ACC112 (cell line): Measurements from ENCODE around the gene CEMP1.
"Not testable (repeated sequence)": the region's sequence is repeated elsewhere in the genome, so short reads cannot be mapped to it uniquely, and the experiment has no call there.

Experiments
- H2AFZ ChIP-seq: fragments of 200-600 bp; sonication (generic); one replicate; pipeline ENCODE4 v1.6.0; 2017; ENCODE audit warnings: antibody characterized with exemption, low read length; ENCODE audit not compliant: unreplicated experiment
- H3K27ac ChIP-seq: fragments of 200-600 bp; sonication (generic); 2 replicates; pipeline ENCODE4 v1.5.1; 2014; ENCODE audit warnings: low read depth, mild to moderate bottlenecking, antibody characterized with exemption, low read length, moderate library complexity
- H3K27me3 ChIP-seq: fragments of 200-600 bp; sonication (generic); 2 replicates; pipeline ENCODE4 v1.6.1; 2014; ENCODE audit warnings: mild to moderate bottlenecking, antibody characterized with exemption, low read length, moderate library complexity, mixed read lengths; ENCODE audit not compliant: insufficient read depth
- H3K36me3 ChIP-seq: fragments of 200-600 bp; sonication (generic); 2 replicates; pipeline ENCODE4 v1.6.1; 2016; ENCODE audit warnings: mild to moderate bottlenecking, antibody characterized with exemption, low read length, moderate library complexity, mixed read lengths; ENCODE audit not compliant: insufficient read depth
- H3K4me1 ChIP-seq: fragments of 200-600 bp; sonication (generic); one replicate; pipeline ENCODE4 v1.6.1; 2016; ENCODE audit warnings: low read length, mixed read lengths; ENCODE audit not compliant: insufficient read depth, unreplicated experiment, control insufficient read depth
- H3K4me3 ChIP-seq: fragments of 200-600 bp; sonication (generic); 2 replicates; pipeline ENCODE4 v1.5.1; 2014; ENCODE audit warnings: mild to moderate bottlenecking, low read depth, low read length
- H3K79me2 ChIP-seq: fragments of 200-600 bp; sonication (generic); one replicate; pipeline ENCODE4 v1.6.0; 2016; ENCODE audit warnings: low read length; ENCODE audit not compliant: control insufficient read depth, unreplicated experiment, insufficient read depth

Gene CEMP1, protein sequence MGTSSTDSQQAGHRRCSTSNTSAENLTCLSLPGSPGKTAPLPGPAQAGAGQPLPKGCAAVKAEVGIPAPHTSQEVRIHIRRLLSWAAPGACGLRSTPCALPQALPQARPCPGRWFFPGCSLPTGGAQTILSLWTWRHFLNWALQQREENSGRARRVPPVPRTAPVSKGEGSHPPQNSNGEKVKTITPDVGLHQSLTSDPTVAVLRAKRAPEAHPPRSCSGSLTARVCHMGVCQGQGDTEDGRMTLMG

DNA sequence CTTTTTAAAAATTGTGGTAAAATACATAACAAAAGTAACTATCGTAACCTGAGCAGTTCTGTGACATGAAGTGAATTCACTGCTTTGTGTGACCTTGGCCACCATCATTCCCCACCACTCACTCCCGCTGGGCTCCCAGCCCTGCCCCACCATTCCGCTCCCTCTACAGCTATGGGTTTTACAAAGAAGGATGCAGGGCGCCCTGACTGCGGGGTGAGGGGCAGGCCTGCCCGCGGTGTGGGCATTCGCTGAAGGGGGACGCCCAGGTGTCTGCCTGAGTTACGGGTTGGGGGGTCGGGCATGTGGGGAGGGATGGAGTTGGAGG, at the start of gene CEMP1:
CEMP1 (minus strand) TSS at position 38 of the 325 bp plus-strand sequence. CDS start 335 bp downstream, outside the sequence.
- Histone ChIP-seq H3K4me1 (peaks cover 17% of the 10 kb centered on the region), H3K27me3 (no peaks in the 10 kb centered on the region), H3K36me3 (no peaks in the 10 kb centered on the region), H3K27ac (peak within 1 kb of the TSS; percentile 47; the same call in 1 of the 2 replicates), H2AFZ (no peak within 1 kb of the TSS), H3K4me3 (peak within 1 kb of the TSS; percentile 73), H3K79me2 (no peaks in the 10 kb centered on the region)

DNA sequence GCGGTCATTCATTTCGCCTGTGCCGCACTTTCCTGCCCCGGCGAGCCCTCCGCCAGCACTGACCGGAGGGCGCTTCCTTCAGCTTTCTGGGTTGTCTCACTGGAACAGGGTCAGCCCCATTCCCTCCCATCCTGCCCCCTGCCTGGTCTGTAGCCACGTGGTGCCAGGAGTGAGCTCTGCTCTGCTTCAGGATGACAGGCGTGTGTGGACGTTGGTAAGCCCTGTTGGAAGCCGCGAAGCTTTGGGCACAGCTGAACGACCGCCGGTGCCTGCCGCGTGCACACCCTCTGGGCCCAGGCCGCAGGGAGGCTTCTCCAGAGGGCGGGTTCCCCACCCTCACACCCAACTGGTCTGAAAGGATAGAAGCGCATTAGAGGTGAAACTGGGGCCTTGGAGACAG, 49.6 kb upstream of the CEMP1 start:
- not testable (repeated sequence) for H3K27me3 ChIP-seq, H3K4me3 ChIP-seq, H3K4me1 ChIP-seq, H3K79me2 ChIP-seq, H3K36me3 ChIP-seq, H3K27ac ChIP-seq, H2AFZ ChIP-seq

DNA sequence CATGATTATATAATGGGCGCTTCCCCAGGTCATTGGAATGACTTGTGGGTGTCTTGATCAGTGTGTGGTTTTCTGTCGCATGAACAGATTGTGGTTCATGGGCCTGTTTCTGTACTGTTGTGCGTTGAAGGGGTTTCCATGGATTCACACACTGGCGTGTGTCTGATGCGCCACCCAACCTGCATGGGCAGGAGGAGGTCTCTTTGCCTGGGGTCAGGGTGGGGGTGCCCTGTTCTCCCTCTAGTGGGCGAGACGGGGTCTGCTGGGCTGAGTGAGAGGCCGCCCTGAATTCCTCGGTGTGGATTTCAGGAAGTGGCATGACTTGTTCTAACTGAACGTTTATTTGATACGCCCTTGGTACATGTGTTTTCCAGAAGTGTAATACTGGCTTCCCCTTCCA, 48.9 kb upstream of the CEMP1 start:
- H3K27ac ChIP-seq, H3K4me3 ChIP-seq, H3K79me2 ChIP-seq, H2AFZ ChIP-seq, H3K4me1 ChIP-seq, H3K36me3 ChIP-seq, H3K27me3 ChIP-seq: not testable (repeated sequence)

DNA sequence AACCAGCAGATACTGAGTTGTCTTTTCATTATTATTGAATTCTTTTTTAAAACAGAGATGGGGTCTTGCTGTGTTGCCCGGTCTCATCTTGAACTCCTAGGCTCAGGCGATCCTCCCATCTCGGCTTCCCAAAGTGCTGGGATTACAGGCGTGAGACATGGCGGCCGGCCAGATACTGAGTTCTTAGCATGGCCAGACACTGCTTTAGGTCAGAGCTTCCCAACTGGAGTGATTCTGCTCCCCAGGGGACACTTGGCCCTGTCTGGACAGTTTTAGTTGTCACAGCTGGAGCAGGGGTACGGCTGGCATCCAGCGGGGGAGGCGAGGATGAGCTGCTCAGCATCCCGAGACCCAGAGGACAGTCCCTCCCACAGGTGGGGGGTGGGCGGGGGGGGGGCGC, 47.7 kb upstream of the CEMP1 start:
- not testable (repeated sequence) for H3K27ac ChIP-seq, H2AFZ ChIP-seq, H3K4me1 ChIP-seq, H3K79me2 ChIP-seq, H3K36me3 ChIP-seq, H3K4me3 ChIP-seq, H3K27me3 ChIP-seq

DNA sequence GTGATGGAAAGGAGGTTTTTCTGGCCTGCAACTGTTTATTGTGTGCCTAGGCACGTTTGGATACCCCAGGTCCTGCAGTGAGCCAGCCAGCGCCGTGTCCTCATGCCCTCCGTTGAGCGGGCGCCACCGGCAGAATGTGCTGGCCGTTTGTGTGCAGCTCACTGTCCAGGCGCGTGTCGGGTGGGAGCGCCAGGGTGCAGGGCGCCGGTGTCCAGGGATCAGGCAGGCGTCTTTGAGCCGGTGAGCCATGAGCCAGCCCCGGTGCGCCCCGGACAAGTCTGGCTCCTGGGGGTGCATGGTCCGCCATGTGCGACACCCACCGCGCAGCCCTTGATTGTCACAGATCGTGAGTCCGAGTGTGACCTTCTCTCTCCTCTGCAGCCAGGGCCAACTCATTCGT, 45.8 kb upstream of the CEMP1 start:
- H3K4me3 ChIP-seq, H3K27me3 ChIP-seq, H3K27ac ChIP-seq, H3K36me3 ChIP-seq, H3K79me2 ChIP-seq, H3K4me1 ChIP-seq, H2AFZ ChIP-seq: not testable (repeated sequence)

DNA sequence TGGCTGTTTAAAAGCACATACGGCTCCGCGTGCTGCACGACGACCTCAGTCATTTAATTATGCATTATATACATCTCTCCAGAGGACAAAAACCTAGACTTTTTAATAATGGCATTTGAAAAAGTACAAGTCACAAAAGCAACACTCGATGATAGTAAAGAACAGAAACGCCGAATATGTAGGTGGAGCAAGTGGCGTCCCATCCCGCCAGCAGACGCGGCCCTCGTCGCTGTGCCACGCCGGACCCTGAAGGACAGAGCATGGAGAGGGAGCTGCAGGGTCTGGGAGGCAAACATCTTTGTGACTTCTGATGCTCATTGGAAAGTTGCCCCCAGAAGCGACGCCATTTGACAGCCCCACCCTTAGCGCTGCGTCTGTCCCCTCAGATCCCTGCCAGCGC, 44.6 kb upstream of the CEMP1 start:
- not testable (repeated sequence) for H2AFZ ChIP-seq, H3K27ac ChIP-seq, H3K36me3 ChIP-seq, H3K4me3 ChIP-seq, H3K27me3 ChIP-seq, H3K79me2 ChIP-seq, H3K4me1 ChIP-seq

DNA sequence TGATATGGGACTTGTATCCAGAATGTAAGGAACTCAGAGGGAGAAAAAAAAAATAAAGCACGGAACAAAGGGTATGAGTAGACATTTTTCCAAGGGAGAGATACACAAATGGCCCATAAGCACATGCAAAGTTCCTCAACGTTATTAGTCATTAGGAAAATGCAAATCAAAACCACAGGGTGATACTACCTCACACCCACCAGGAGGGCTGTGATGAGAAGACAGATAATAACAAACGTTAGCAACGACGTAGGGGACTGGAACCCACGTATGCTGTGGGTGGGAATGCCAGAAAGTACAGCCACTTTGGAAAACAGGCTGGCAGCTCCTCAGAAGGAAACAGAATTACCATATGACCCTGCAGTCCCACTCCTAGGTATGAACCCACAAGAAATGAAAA, 41.5 kb upstream of the CEMP1 start:
- H3K27ac ChIP-seq, H2AFZ ChIP-seq, H3K36me3 ChIP-seq, H3K4me1 ChIP-seq, H3K79me2 ChIP-seq, H3K4me3 ChIP-seq, H3K27me3 ChIP-seq: not testable (repeated sequence)

DNA sequence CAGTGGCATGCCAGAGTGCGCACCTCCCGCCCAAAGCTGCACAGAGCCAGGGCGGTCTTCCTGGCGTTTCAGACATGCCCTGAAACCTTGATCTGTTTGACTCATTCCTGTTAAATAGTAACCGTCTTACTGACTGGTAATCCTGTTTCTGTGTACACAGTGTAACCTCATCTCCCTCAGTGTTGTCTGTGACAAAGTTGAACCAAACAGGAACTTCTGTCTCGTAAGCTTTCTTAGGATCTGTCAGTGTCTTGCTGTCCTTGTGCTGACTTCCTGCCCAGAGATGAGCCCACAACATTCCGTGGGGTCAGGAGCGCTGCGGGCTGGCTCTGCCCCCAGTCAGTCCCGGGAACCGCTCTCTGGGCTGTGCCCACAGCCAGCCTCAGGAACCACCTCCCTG, 37.4 kb upstream of the CEMP1 start:
- not testable (repeated sequence) for H3K4me1 ChIP-seq, H2AFZ ChIP-seq, H3K27me3 ChIP-seq, H3K4me3 ChIP-seq, H3K36me3 ChIP-seq, H3K27ac ChIP-seq, H3K79me2 ChIP-seq

DNA sequence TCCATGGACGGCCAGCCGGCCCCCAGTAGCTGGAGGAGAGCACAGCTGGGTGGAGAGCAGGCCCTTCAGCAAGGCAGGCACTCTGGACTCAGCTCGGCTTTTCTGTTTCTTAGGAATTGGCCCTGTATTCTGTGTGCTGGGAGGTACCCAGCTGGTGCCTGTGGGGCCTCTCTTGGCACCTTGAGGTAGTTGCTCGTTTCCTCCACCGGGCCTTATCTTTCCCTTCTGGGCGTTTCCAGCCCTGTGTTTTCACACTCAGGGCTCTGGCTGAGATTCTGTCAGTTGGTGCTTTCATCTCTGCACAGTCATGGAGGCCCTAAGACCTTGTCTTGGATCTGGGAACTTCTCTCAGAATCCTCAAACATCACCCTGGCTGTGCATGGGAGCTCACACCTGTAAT, 36.3 kb upstream of the CEMP1 start:
- not testable (repeated sequence) for H3K27me3 ChIP-seq, H2AFZ ChIP-seq, H3K27ac ChIP-seq, H3K36me3 ChIP-seq, H3K79me2 ChIP-seq, H3K4me3 ChIP-seq, H3K4me1 ChIP-seq

DNA sequence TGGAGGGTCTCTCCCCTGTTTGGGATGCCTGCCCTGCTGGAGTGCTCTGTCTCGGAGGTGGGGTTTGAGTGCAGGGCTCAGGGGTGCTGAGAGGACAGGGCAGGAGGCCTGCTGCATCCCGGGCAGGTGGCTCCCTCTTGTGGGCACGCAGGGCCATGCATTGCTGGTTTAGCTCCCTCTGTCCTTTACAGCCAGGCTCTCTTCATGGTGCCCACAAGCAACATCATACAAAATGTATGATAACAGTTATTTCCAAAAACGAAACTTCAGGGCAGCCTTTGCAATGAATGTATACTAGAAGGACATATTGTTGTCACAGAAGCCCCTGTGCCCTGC, 29.6 kb upstream of the CEMP1 start:
- H3K79me2 ChIP-seq, H3K27me3 ChIP-seq, H3K36me3 ChIP-seq, H2AFZ ChIP-seq, H3K27ac ChIP-seq, H3K4me1 ChIP-seq, H3K4me3 ChIP-seq: not testable (repeated sequence)

DNA sequence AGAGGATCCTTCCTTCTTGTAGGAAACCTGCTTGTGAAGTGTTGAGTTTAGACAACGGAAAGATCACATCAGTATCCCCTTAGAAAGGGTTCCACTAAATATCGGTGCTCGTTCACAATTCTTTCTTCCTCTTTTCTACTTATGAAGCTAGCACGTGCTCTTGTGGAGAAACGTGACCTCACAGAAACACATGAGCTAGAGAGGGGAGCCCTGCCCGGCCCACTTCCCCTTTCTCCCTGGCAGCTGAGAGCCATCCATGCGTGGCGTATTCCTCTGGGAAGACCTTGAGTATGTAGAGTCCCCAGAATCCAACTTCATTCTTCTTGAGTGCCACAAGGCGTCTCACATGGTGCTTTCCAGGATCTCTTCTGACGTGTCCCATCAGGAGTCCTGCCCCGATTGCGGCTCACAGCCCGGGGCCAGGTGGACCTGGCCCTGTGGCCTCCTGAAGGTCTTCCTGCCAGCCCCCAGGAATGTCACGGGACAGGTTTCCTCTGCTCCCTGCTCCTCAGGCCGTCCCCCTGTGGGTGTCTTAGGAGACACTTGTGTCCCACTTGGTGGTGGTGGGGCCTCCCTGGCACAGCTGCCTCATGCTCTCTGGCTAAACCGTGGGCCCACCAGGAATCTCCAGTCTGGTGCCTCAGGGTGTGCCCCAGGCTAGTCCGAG, 29.1 kb upstream of the CEMP1 start:
- H3K4me3 ChIP-seq, H2AFZ ChIP-seq, H3K4me1 ChIP-seq, H3K79me2 ChIP-seq, H3K27ac ChIP-seq, H3K36me3 ChIP-seq, H3K27me3 ChIP-seq: not testable (repeated sequence)
